HG02678 (cell line): ENCODE results near the gene HID1.
"Not testable (repeated sequence)": the region's sequence is repeated elsewhere in the genome, so short reads cannot be mapped to it uniquely, and the experiment has no call there.

Experiments used
- ATAC-seq: cut with Tn5 transposase; IDR thresholded peaks from one replicate; pipeline ENCODE4 v1.9.1; 2021; ENCODE audit warnings: mild to moderate bottlenecking, moderate library complexity; ENCODE audit not compliant: unreplicated experiment

HID1 gene

DNA sequence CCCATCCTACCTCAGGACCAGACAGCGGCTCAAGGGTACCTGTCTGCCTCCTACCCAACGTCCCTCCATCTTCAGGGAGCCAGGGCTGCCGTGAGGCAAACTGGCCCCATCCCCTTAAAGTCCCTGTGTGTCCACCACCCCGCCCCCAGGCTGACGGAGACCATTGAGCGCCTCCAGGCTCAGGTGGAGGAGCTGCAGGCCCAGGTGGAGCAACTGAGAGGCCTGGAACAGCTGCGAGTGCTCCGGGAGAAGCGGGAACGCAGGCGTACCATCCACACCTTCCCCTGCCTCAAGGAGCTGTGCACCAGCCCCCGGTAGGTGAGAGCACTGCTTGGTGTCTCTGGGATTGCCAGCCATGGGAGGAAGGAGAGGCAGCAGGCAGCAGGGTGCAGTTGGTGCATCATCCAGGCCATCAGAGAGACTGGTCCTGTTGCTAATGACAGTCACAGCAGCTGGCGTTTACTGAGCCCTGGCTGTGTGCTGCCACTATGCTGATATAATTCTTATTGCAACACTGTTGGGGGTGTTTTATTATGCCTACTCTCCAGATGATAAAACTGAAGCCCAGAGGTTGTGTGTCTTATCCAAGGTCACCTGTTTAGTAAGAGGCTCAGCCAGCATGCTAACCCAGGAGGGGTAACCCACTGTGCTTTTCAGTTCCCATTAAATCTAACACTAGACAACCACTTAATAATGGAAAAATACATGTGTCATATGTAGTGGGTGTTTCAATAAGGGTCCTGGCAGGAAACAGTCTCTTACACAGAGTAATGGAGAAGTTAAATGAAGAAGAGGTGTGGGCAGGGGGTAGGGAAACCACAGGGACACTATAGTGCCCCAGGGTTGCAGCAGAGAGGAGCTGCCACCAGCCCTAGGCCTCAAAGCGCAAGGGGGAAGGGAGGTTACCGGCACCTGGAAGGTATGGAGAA is 29.6 kb upstream of the HID1 start:
- ATAC-seq, result no peak

DNA sequence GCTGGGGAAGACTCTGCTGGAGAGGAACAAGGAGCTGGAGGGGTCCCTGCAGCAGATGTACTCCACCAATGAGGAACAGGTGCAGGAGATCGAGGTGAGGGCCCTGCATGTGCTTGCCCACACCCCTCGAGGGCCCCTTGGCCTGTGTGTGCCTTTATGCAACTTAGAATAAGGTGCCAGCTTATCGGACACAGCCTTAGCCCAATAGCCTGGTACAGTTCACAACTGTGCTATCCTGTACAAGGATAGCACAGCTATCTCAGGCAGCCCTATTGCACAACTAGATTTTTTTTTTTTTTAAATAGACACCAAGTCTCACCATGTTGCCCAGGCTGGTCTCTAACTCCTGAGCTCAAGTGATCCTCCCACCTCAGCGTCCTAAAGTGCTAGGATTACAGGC is 27.0 kb upstream of the HID1 start:
- no peak for ATAC-seq

DNA sequence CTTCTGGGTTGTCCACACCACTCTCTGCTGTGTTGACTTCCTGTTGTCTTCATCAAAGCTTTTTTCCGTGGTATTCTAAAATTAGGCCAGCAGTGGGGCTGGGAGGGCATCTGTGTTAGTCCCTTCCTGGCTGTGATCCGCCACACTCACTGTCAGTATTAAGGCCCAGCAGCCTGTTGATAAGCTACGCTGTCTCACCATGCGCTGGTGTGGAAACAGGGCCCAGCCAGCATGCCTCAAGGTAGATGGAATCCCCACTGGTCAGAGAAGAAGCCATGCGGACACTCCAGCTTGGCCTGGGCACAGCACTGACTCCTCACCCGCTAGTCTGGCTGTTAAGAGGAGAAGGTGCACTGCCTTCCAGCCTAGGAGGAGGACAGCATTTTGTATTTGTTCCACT is 26.2 kb upstream of the HID1 start:
- ATAC-seq, result no peak

GRCh38 chr17:74995847-74996246 is 23.3 kb upstream of the HID1 start:
- no peak for ATAC-seq

GRCh38 chr17:74994440-74994839 is 21.9 kb upstream of the HID1 start:
- no peak for ATAC-seq

DNA sequence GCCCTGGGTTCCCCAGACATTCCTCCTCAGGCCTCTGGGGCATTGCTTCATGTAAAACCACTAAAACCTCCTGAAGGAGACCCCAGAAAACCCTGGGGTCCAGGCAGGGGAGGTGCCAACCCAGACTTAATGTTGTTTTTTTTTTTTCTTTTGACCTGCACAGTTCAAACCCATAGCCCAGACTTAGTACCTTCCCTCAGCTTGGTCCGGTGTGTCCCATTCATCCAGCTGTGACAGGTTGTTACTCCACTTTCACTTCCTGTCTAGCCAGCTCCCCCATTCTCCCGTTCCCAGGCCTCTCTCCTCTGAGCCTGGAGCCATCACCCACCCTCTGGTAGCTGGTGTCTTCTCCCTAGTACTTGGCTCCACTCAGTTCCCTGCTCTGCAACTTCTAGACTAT is 19.7 kb upstream of the HID1 start:
- ATAC-seq, result no peak

- ATAC-seq, result no peak
Measured at GRCh38 chr17:74990581-74991105, 18.1 kb upstream of the HID1 start.

GRCh38 chr17:74987909-74988711 is 15.6 kb upstream of the HID1 start:
- peak; percentile 36 for ATAC-seq

DNA sequence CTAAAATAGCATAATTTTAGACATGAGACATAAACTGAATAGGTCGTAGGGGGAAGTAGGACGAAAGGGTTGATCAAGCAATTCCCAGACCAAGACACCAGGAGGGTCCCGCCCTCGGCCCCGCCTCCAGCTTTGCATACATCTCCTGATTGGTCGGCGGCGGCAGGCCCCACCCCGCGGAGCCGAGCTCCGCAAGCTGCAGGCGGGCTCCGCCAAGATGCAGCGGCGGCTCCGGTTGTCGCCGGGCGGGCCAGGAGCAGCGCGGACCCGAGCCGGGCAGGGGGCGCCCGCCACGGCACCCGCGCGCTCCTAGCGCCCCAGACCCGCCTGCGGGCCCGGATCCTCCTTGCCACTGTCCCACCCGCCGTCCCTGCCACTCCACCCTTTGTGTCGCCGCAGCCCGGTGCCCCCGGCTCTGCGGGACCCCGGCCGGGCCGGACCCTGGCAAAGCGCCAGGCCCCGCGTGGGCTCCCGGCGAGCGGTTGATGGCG is 14.9 kb upstream of the HID1 start, which contains the start of gene CDR2L:
Gene CDR2L (plus strand): TSS at position 215 of the 491 bp plus-strand sequence. CDS start 412 bp downstream, outside the sequence.
- ATAC-seq, result peak; percentile 96

- ATAC-seq, result no peak
Measured at GRCh38 chr17:74986206-74986576, 13.6 kb upstream of the HID1 start.

DNA sequence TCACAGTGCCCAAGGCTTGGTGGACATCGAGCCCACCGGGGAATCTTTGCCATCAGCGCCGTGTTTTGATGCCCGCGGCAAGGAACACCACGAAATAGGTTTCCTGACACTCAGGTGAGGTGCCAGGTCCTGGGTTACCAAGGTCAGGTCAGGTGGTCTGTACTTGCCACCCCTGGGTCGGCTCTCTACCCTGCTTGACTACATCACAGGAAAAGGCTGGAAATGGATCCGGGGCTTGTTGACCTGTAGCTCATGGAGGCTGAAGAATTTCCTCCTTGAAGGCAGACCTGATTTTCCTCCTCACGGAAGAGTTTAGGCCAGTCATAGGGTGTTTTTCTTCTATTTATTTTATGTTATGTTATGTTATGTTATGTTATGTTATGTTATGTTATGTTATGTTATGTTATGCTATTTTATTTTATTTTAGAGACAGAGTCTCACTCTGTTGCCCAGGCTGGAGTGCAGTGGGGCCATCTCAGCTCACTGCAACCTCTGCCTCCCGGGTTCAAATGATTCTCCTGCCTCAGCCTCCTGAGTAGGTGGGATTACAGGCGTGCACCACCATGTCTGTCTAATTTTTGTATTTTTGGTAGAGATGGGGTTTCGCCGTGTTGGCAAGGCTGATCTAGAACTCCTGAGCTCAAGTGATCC is 10.2 kb upstream of the HID1 start:
- not testable (repeated sequence) for ATAC-seq

DNA sequence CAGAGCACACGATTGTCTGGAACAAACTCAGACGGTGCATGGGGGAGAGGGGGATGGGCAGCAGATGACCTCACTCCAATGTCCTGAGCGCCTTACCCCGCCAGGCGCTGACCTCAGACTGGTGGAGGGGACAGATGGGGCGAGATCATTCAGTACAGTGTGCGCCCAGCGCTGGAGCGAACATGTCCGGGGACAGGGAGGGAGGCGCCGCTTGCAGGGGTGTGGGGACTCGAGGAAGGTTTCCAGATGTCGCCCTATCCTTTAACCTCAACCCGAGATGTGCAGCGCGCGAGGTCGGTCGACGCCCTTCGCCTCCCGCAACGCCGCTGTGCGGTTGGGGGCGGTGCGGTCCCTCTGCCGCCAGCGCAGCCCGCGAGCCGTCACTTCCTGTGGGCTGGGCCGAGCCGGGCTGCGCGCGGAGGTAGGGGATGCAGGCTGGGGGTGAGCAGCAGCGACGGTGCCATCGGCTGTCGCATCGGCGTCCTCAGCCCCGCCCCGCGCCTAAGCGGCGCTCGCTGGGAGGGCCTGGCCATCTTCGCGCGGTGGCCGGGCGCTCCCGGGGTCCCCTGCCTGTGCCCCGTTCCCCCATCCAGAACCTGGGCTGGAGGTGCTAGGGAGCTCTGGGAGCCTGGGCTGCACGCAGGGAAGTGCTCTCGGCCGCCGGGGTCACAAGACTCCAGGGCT is 9.6 kb upstream of the HID1 start:
- peak; percentile 60 for ATAC-seq

DNA sequence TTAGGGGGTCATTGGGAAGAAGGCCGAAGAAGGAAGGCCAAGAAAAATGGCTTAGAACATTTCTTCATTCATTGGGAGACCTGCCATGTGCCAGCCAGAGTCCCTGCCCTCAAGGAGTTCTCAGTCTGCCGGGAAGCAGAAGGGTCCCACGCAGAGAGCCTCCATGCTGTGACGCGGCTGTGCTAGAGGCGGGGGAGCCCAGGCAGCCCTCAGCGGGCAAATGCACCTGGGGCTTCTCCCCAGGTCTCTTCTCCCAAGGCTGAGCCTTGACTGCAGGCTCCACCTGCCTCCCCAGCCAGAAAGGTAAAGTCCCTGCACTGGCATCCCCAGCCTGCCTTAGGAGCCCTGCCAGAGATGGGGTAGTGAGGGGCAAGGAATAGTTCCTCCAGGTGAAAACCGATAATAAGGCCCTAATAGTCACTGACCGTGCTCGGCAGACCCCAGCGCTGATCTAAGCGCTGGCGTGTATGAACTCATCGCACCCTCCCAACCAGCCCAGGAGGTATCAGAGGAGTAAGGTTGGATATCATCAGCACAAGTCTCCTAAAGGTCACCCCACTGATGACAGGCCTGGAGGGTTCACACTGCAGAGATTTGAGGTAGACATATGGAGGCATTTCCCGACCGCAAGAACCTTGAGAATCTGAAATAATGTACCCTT is 8.9 kb upstream of the HID1 start:
- no peak for ATAC-seq

GRCh38 chr17:74979408-74980146 is 7.0 kb upstream of the HID1 start:
- no peak for ATAC-seq

GRCh38 chr17:74978240-74978639 is 5.7 kb upstream of the HID1 start:
- ATAC-seq, result no peak

DNA sequence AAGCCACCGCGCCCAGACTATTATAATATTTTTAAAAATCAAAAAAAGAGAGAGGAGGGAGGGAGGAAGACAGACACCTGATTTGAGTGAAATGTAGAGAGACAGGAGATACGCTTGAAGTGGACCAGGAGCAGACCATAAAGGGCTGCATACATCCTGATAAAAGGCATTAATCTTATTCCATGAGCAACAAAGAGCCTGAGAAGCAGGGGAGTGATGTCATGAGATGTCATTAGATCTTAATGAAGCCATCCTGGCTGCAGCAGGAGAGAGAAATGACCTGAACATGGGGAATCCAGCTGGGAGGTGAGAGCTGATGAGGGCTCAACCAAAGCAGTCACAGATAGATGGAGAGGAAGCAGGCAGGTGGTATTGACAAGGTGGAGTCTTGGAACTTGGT is 5.2 kb upstream of the HID1 start:
- no peak for ATAC-seq

DNA sequence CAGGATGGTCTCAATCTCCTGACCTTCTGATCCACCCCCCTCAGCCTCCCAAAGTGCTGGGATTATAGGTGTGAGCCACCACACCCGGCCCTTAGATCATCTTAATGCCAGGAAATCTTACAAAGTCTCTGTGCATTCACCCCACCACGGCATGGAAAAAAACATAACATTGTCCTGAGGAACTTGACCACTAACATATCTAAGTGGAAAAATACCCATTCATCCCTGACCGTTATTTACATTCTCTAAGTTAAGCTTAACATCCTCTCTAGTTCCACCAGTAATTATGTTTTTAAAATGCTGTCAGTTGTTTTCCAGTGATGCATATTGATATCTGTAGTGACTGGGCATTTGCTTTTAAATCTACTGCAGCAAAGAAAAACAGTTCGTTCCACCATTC is 3.4 kb upstream of the HID1 start:
- no peak for ATAC-seq

DNA sequence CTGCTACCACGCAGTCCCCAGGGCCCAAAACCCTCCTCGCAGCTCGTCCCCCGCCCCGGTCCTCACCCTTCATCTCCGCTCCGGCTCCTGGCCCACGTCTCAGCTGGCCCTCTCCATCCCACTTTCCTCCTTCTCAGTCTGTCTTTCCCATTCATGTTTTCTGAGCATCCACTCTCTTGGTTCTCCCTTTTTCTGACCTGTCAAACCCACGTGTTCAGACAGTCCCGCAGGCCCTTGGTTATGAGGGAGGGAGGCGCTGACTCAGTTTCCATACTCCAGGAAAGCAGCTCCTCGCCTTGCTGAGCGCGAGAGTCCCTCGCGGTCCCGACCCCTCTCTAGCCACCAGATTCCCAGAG is 392 bp upstream of the HID1 start:
- no peak for ATAC-seq

DNA sequence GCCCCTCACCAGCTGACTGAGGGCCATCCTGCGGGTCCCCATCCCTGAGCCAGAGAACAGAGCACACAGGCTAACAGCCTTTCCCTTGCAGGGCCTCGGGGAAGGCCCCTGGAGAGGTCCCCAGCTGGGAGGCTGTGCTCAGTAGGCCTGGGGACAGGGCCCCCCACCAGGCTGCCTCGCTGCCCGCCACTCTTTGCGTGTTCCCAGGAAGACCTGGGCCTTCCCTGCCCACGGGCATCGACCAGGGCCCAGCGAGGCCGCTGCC is 785 bp downstream of the HID1 start:
- ATAC-seq, result no peak
